Measurements from ENCODE around the gene RBBP6. TPM values are rescaled to one million over a fixed set of nuclear protein-coding genes. Genes with fewer than 3 reads are reported as not detected.

Gene RBBP6
- total and polyA plus RNA-seq, 9 of the 15 experiments (the other 6 are each of a cell fraction or from before 2014, with no cell fraction given): 19.2 to 76.6 (median 42.7) TPM

DNA sequence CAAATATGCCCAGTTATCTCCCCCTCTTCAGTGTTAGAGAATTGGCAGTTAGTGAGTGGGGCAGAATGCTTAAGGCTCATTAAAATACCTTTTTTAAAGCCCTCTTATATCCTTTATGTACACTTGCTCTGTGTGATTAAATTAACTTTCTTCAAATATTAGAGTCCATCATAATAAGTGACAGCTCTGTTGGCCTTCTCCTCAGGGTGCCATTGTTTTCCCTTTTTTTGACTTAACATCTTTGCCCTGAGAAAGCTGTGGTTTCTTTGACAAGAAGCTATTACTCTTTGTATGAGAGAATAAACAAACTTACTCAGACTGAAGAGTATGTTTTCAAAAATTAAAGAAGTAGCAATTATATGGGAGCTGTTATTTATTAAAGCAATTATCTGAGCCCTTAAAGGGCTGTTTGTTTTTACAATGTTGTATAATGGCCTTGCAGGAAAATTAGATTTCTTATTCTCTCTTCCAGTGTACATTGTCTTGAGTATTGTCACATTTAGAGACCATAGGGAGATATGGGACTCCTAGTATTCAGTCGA lies 13.4 kb downstream of the RBBP6 start:
- no peak overlapping the region for H2AFZ ChIP-seq (ENCODE audit: low read depth, low read length)
- no peak overlapping the region for H3K4me3 ChIP-seq
- no peak overlapping the region for H3K4me2 ChIP-seq (ENCODE audit: insufficient read depth, low read length)
- peaks cover 33% of the 10 kb centered on the region for H3K79me2 ChIP-seq (ENCODE audit: control insufficient read depth, insufficient read depth, low read length)
- no peaks in the 10 kb centered on the region for H3K9me1 ChIP-seq (ENCODE audit: control insufficient read depth, insufficient read depth, low read length)
- WGBS (ENCODE audit: insufficient coverage, low coverage, missing lambda C conversion rate): 67% methylated on average over 1 of the region's 1 CpG
- H3K27me3 ChIP-seq (ENCODE audit: control insufficient read depth in 2 of 2, insufficient read depth in 2 of 2, low read length in 2 of 2): no peaks in the 10 kb centered on the region
- DNase-seq (ENCODE audit: extremely low read depth in 1 of 4, low spot score in 3 of 4): no peak
- no peak for ATAC-seq
- no TSS peak for BruUV-seq (replicated peaks)
- TF ChIP-seq PYGO2 (tag; IDR thresholded peaks at IDR 0.05) (no peak), NELFE (IDR thresholded peaks at IDR 0.05; ENCODE audit: insufficient read depth, insufficient read length) (no peak)
- TF ChIP-seq, protein P1, sequence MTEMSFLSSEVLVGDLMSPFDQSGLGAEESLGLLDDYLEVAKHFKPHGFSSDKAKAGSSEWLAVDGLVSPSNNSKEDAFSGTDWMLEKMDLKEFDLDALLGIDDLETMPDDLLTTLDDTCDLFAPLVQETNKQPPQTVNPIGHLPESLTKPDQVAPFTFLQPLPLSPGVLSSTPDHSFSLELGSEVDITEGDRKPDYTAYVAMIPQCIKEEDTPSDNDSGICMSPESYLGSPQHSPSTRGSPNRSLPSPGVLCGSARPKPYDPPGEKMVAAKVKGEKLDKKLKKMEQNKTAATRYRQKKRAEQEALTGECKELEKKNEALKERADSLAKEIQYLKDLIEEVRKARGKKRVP (CRISPR knock-in tag; IDR thresholded peaks at IDR 0.05): no peak
- H3K9me3 ChIP-seq (replicated peaks; ENCODE audit: control insufficient read depth, insufficient read depth, low read depth, low read length): no peaks in the 10 kb centered on the region
- peaks cover 86% of the 10 kb centered on the region for H3K36me3 ChIP-seq (ENCODE audit: control insufficient read depth, insufficient read depth, low read length)
- H3K27ac ChIP-seq (ENCODE audit: extremely low read depth, low read depth, low read length): no peak overlapping the region
- in situ Hi-C loops (cut with MboI) (no loop called here), intact Hi-C loops (cut with micrococcal nuclease) (no loop called here)
- no peak overlapping the region for H3K9ac ChIP-seq (ENCODE audit: insufficient read depth in 1 of 2, low read depth in 2 of 2, low read length in 2 of 2)
- no peak for FAIRE-seq
- ChIA-PET CTCF (ENCODE audit: low intra/inter-chr PET ratio) (no interaction called here), POLR2A (interaction anchor here (1.4 to 8.5 kb wide), 3 partner anchors 9 to 24 kb away, joined by 3 to 71 read pairs (median 5); partner anchors contain the start of gene RBBP6)
- no peaks in the 10 kb centered on the region for H4K20me1 ChIP-seq (replicated peaks; ENCODE audit: control insufficient read depth, insufficient read depth, low read length)
- no peaks in the 10 kb centered on the region for H3K4me1 ChIP-seq (replicated peaks in 1 of 2; ENCODE audit: control insufficient read depth in 2 of 2, insufficient read depth in 2 of 2, low read length in 2 of 2)

DNA sequence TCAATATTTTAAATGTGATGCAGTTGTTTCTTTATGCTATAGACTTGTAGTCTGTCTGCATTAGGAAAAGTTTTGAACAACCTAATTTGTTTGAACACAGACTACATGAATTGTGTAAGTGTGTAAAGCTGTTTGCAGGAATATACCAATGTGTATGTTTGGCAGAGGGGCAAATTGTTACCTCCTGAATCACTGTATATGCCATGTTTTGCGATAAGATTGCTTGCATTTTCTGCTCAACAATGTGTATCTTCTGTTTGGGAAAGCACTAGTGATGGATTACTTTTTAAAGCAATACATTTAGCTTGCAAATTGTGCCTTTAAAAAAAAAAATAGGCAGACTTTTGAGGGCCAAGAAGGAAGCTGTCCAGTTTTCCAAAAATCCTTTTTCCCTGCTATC lies 14.6 kb downstream of the RBBP6 start:
- peaks cover 22% of the 10 kb centered on the region for H3K79me2 ChIP-seq (ENCODE audit: control insufficient read depth, insufficient read depth, low read length)
- intact Hi-C loops (cut with micrococcal nuclease): no loop called here
- TF ChIP-seq ZC3H11A (IDR thresholded peaks at IDR 0.05; ENCODE audit: low read depth, low read length) (no peak), ZNF224 (CRISPR knock-in tag; IDR thresholded peaks at IDR 0.05) (no peak), GABPA (tag; conservative IDR thresholded peaks at IDR 0.05; ENCODE audit: low read depth) (no peak), MYC (IDR thresholded peaks at IDR 0.05; ENCODE audit: low read depth, low read length) (no peak), MYC (CRISPR knock-in tag; IDR thresholded peaks at IDR 0.05; ENCODE audit: borderline replicate concordance, low read depth) (no peak), RAD51 (IDR thresholded peaks at IDR 0.05; ENCODE audit: borderline replicate concordance, low read depth) (no peak)
- TF ChIP-seq, protein P2, sequence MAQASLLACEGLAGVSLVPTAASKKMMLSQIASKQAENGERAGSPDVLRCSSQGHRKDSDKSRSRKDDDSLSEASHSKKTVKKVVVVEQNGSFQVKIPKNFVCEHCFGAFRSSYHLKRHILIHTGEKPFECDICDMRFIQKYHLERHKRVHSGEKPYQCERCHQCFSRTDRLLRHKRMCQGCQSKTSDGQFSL (CRISPR knock-in tag; IDR thresholded peaks at IDR 0.05): no peak
- TF ChIP-seq, protein P2 (tag; IDR thresholded peaks at IDR 0.05): no peak
- TF ChIP-seq, protein P3, sequence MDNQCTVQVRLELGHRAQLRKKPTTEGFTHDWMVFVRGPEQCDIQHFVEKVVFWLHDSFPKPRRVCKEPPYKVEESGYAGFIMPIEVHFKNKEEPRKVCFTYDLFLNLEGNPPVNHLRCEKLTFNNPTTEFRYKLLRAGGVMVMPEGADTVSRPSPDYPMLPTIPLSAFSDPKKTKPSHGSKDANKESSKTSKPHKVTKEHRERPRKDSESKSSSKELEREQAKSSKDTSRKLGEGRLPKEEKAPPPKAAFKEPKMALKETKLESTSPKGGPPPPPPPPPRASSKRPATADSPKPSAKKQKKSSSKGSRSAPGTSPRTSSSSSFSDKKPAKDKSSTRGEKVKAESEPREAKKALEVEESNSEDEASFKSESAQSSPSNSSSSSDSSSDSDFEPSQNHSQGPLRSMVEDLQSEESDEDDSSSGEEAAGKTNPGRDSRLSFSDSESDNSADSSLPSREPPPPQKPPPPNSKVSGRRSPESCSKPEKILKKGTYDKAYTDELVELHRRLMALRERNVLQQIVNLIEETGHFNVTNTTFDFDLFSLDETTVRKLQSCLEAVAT (IDR thresholded peaks at IDR 0.05): no peak

More for the DNA sequence above, 14.6 kb downstream of the RBBP6 start:
- Histone ChIP-seq H3K4me1 (replicated peaks in 1 of 2; ENCODE audit: control insufficient read depth in 2 of 2, insufficient read depth in 2 of 2, low read length in 2 of 2) (no peaks in the 10 kb centered on the region), H3K27me3 (ENCODE audit: control insufficient read depth in 2 of 2, insufficient read depth in 2 of 2, low read length in 2 of 2) (no peaks in the 10 kb centered on the region), H3K4me3 (no peak overlapping the region), H2AFZ (ENCODE audit: low read depth, low read length) (no peak overlapping the region), H3K36me3 (ENCODE audit: control insufficient read depth, insufficient read depth, low read length) (peaks cover 86% of the 10 kb centered on the region), H3K4me2 (ENCODE audit: insufficient read depth, low read length) (no peak overlapping the region), H3K9ac (ENCODE audit: insufficient read depth in 1 of 2, low read depth in 2 of 2, low read length in 2 of 2) (no peak overlapping the region), H3K9me1 (ENCODE audit: control insufficient read depth, insufficient read depth, low read length) (no peaks in the 10 kb centered on the region), H3K9me3 (replicated peaks; ENCODE audit: control insufficient read depth, insufficient read depth, low read depth, low read length) (no peaks in the 10 kb centered on the region), H4K20me1 (replicated peaks; ENCODE audit: control insufficient read depth, insufficient read depth, low read length) (no peaks in the 10 kb centered on the region), H3K27ac (ENCODE audit: extremely low read depth, low read depth, low read length) (no peak overlapping the region)
- ATAC-seq: no peak
- no peak for DNase-seq (ENCODE audit: extremely low read depth in 1 of 4, low spot score in 3 of 4)
- FAIRE-seq: no peak
- in situ Hi-C loops (cut with MboI): no loop called here
- no TSS peak for BruUV-seq (replicated peaks)
- POLR2A ChIA-PET: interaction anchor here (0.7 to 8.5 kb wide), 6 partner anchors 8 to 23 kb away, joined by 3 to 71 read pairs (median 4); partner anchors contain the start of gene RBBP6
- WGBS (ENCODE audit: insufficient coverage, low coverage, missing lambda C conversion rate): 78% methylated on average over 1 of the region's 1 CpG
- CTCF ChIA-PET (ENCODE audit: low intra/inter-chr PET ratio): no interaction called here
